GM21717 (cell line): ENCODE measurements around the gene VPS51.
"Not testable (repeated sequence)": the region's sequence is repeated elsewhere in the genome, so short reads cannot be mapped to it uniquely, and the experiment has no call there.

Experiments
- ATAC-seq: cut with Tn5 transposase; IDR thresholded peaks from one replicate; pipeline ENCODE4 v1.9.1; 2021; ENCODE audit warnings: mild to moderate bottlenecking, moderate library complexity; ENCODE audit not compliant: unreplicated experiment

The VPS51 gene

GRCh38 chr11:65118097-65118837, 22.3 kb downstream of the VPS51 start:
- ATAC-seq = no peak

- not testable (repeated sequence) for ATAC-seq
Measured at GRCh38 chr11:65118891-65119669, 23.1 kb downstream of the VPS51 start.

GRCh38 chr11:65119670-65119995, 23.6 kb downstream of the VPS51 start:
- no peak for ATAC-seq

- ATAC-seq = no peak
Measured at GRCh38 chr11:65120831-65121230, 24.8 kb downstream of the VPS51 start.

GRCh38 chr11:65121447-65121864, 25.4 kb downstream of the VPS51 start:
- ATAC-seq = no peak

GRCh38 chr11:65121865-65122696, 26.1 kb downstream of the VPS51 start, which contains the start of the genes FAU and MRPL49:
Gene FAU, minus strand, starts transcription at chr11:65122134. Its CDS starts 321 bp downstream, at chr11:65121813.
Gene MRPL49, plus strand, starts transcription at chr11:65122321. Its CDS starts 26 bp downstream, at chr11:65122347.
- peak; percentile 65 for ATAC-seq

- no peak for ATAC-seq
Measured at GRCh38 chr11:65124480-65125196, 28.6 kb downstream of the VPS51 start.

GRCh38 chr11:65125197-65126056, 29.4 kb downstream of the VPS51 start:
- no peak for ATAC-seq

- no peak for ATAC-seq
Measured at GRCh38 chr11:65126624-65127274, 30.7 kb downstream of the VPS51 start.

GRCh38 chr11:65127473-65128181, 31.6 kb downstream of the VPS51 start:
- no peak for ATAC-seq

GRCh38 chr11:65128182-65129145, 32.5 kb downstream of the VPS51 start:
- ATAC-seq = no peak

- ATAC-seq = no peak
Measured at GRCh38 chr11:65129649-65130441, 33.8 kb downstream of the VPS51 start.

- ATAC-seq = no peak
Measured at GRCh38 chr11:65130631-65131416, 34.8 kb downstream of the VPS51 start.

- no peak for ATAC-seq
Measured at GRCh38 chr11:65131417-65131776, 35.4 kb downstream of the VPS51 start.

GRCh38 chr11:65131895-65132237, 35.9 kb downstream of the VPS51 start:
- ATAC-seq = no peak
